ENCODE data around the gene DOLPP1. TPM values are rescaled to one million over a fixed set of nuclear protein-coding genes. Genes with fewer than 3 reads are reported as not detected.
A peak's percentile ranks its signal among the peaks of the same experiment; 100 is the strongest.

Gene DOLPP1, protein sequence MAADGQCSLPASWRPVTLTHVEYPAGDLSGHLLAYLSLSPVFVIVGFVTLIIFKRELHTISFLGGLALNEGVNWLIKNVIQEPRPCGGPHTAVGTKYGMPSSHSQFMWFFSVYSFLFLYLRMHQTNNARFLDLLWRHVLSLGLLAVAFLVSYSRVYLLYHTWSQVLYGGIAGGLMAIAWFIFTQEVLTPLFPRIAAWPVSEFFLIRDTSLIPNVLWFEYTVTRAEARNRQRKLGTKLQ
- total RNA-seq (2021) (30.4 to 35.6 TPM (median 32.7 TPM) in 3 replicates), Bru-seq, nascent RNA (percentile 68 among the genes with signal in this experiment)
- long read RNA-seq, experiment 1, transcript DOLPP1-203 (7 exons, 2,037 nt), result minor isoform, 7 of 205 reads
- long read RNA-seq, experiment 1, transcript DOLPP1-202 (8 exons, 2,177 nt), result major isoform, 177 of 205 reads
- long read RNA-seq, experiment 1, partial matches to known transcripts, result 8 of 205 reads
- long read RNA-seq, experiment 1, other reads (novel, unspliced or antisense), result 12 of 205 reads
- long read RNA-seq, experiment 2, transcript DOLPP1-202 (8 exons, 2,177 nt), result major isoform, 19 of 51 reads
- long read RNA-seq, experiment 2, partial matches to known transcripts, result 28 of 51 reads
- long read RNA-seq, experiment 2, other reads (novel, unspliced or antisense), result 4 of 51 reads
- long read RNA-seq, experiment 3, transcript DOLPP1-202 (8 exons, 2,177 nt), result major isoform, 34 of 48 reads
- long read RNA-seq, experiment 3, transcript DOLPP1-203 (7 exons, 2,037 nt), result minor isoform, 6 of 48 reads
- long read RNA-seq, experiment 3, partial matches to known transcripts, result 0 of 48 reads
- long read RNA-seq, experiment 3, other reads (novel, unspliced or antisense), result 8 of 48 reads

DNA sequence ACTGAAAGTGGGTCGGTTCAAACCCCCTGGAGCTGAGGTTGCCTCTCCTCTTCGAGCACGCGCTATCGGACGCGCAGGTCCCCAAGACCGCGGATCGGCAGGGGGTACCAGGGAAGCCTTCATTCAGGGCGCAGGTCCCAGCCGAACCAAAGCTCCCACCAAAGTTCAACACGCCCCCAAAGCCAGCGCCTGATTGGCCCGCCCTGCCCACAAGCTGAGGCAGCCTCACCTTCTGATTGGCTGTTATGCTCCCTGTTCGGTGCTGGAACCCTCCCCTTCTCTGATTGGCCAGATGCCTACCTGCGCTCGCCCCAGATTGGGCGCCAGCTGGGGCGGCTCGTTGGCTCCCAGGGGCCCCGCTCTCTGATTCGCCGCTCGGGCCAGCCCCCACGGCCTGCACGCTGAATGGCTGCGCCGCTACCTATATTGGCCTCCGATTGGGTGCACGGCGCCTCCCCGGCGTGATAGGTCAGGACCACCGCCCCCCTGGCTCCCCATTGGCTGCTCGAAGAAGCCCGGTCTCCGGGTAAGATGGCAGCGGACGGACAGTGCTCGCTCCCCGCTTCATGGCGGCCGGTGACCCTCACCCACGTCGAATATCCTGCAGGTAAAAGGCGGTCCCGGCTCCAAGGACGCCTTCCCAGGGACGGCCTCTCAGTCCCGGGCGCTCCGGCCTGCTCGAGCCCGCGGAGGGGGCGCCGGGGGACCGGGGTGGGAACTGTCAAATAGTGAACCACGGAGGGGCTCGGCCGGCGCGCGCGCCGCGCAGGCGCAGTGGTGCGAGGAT lies at the start of gene DOLPP1:
TSS of gene DOLPP1 (plus strand) at position 511 of the 787 bp plus-strand sequence. CDS start at position 532, 21 bp downstream.
- peaks cover 8% of the 10 kb centered on the region for H3K4me1 Mint-ChIP-seq
- ChIA-PET POLR2A (interaction anchor here (0.5 to 1.3 kb wide), 7 partner anchors 9 to 492 kb away, joined by 3 to 5 read pairs (median 3); partner anchors contain the start of gene ENDOG), CTCF (interaction anchor here (0.5 to 1.9 kb wide), 14 partner anchors 9 to 543 kb away, joined by 3 to 28 read pairs (median 3); partner anchors contain the start of genes ENDOG and SH3GLB2)
- peak within 1 kb of the TSS; percentile 84 for H3K27ac Mint-ChIP-seq
- peak within 1 kb of the TSS; percentile 92 for H3K4me3 Mint-ChIP-seq
- no peaks in the 10 kb centered on the region for H3K27me3 Mint-ChIP-seq (ENCODE audit: low read depth)
- H3K36me3 Mint-ChIP-seq, result peaks cover 3% of the 10 kb centered on the region; the same call in 1 of the 2 replicates
- ATAC-seq, result peak; percentile 95
- no peaks in the 10 kb centered on the region for H3K9me3 Mint-ChIP-seq
- DNase-seq (ENCODE audit: low spot score), result peak; percentile 99
- no peak for TF ChIP-seq CREB1 (CRISPR knock-in tag; IDR thresholded peaks at IDR 0.05)
- peak; percentile 70; the same call in 1 of the 2 replicates for TF ChIP-seq ZNF423 (CRISPR knock-in tag; IDR thresholded peaks at IDR 0.05)
- no peak for TF ChIP-seq ZNF263 (CRISPR knock-in tag; IDR thresholded peaks at IDR 0.05; ENCODE audit: low read depth)
- TF ChIP-seq, protein P1, sequence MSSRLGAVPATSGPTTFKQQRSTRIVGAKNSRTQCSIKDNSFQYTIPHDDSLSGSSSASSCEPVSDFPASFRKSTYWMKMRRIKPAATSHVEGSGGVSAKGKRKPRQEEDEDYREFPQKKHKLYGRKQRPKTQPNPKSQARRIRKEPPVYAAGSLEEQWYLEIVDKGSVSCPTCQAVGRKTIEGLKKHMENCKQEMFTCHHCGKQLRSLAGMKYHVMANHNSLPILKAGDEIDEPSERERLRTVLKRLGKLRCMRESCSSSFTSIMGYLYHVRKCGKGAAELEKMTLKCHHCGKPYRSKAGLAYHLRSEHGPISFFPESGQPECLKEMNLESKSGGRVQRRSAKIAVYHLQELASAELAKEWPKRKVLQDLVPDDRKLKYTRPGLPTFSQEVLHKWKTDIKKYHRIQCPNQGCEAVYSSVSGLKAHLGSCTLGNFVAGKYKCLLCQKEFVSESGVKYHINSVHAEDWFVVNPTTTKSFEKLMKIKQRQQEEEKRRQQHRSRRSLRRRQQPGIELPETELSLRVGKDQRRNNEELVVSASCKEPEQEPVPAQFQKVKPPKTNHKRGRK (CRISPR knock-in tag; IDR thresholded peaks at IDR 0.05; ENCODE audit: borderline replicate concordance), result no peak
- no peak; the same call in 1 of the 2 replicates for TF ChIP-seq PRRX2 (CRISPR knock-in tag; IDR thresholded peaks at IDR 0.05)
- TF ChIP-seq, protein P2, sequence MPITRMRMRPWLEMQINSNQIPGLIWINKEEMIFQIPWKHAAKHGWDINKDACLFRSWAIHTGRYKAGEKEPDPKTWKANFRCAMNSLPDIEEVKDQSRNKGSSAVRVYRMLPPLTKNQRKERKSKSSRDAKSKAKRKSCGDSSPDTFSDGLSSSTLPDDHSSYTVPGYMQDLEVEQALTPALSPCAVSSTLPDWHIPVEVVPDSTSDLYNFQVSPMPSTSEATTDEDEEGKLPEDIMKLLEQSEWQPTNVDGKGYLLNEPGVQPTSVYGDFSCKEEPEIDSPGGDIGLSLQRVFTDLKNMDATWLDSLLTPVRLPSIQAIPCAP (CRISPR knock-in tag; IDR thresholded peaks at IDR 0.05), result no peak
- TF ChIP-seq, protein P3, sequence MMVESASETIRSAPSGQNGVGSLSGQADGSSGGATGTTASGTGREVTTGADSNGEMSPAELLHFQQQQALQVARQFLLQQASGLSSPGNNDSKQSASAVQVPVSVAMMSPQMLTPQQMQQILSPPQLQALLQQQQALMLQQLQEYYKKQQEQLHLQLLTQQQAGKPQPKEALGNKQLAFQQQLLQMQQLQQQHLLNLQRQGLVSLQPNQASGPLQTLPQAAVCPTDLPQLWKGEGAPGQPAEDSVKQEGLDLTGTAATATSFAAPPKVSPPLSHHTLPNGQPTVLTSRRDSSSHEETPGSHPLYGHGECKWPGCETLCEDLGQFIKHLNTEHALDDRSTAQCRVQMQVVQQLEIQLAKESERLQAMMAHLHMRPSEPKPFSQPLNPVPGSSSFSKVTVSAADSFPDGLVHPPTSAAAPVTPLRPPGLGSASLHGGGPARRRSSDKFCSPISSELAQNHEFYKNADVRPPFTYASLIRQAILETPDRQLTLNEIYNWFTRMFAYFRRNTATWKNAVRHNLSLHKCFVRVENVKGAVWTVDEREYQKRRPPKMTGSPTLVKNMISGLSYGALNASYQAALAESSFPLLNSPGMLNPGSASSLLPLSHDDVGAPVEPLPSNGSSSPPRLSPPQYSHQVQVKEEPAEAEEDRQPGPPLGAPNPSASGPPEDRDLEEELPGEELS (CRISPR knock-in tag; IDR thresholded peaks at IDR 0.05), result no peak
- no peak for TF ChIP-seq SMAD3 (CRISPR knock-in tag; IDR thresholded peaks at IDR 0.05; ENCODE audit: borderline replicate concordance)
- TF ChIP-seq, protein P4, sequence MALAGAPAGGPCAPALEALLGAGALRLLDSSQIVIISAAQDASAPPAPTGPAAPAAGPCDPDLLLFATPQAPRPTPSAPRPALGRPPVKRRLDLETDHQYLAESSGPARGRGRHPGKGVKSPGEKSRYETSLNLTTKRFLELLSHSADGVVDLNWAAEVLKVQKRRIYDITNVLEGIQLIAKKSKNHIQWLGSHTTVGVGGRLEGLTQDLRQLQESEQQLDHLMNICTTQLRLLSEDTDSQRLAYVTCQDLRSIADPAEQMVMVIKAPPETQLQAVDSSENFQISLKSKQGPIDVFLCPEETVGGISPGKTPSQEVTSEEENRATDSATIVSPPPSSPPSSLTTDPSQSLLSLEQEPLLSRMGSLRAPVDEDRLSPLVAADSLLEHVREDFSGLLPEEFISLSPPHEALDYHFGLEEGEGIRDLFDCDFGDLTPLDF (CRISPR knock-in tag; IDR thresholded peaks at IDR 0.05), result no peak
- TF ChIP-seq, protein P5, sequence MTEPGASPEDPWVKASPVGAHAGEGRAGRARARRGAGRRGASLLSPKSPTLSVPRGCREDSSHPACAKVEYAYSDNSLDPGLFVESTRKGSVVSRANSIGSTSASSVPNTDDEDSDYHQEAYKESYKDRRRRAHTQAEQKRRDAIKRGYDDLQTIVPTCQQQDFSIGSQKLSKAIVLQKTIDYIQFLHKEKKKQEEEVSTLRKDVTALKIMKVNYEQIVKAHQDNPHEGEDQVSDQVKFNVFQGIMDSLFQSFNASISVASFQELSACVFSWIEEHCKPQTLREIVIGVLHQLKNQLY (CRISPR knock-in tag; IDR thresholded peaks at IDR 0.05), result no peak
- no peak for TF ChIP-seq RELA (CRISPR knock-in tag; IDR thresholded peaks at IDR 0.05; ENCODE audit: borderline replicate concordance)
- TF ChIP-seq SP1 (CRISPR knock-in tag; conservative IDR thresholded peaks at IDR 0.05), result no peak; the same call in 1 of the 2 replicates
- 0 out of 2 replicates have a peak, but pooled peaks have one; percentile 65 for TF ChIP-seq MXD4 (CRISPR knock-in tag; IDR thresholded peaks at IDR 0.05; ENCODE audit: borderline replicate concordance)
- TF ChIP-seq ETV6 (CRISPR knock-in tag; IDR thresholded peaks at IDR 0.05), result peak; percentile 23; the same call in 1 of the 2 replicates
- no peak for TF ChIP-seq TEAD1 (CRISPR knock-in tag; IDR thresholded peaks at IDR 0.05)
- TF ChIP-seq ELF4 (CRISPR knock-in tag; IDR thresholded peaks at IDR 0.05; ENCODE audit: low read depth), result no peak
- no peak for TF ChIP-seq ZNF219 (CRISPR knock-in tag; IDR thresholded peaks at IDR 0.05; ENCODE audit: borderline replicate concordance)
- no peak for TF ChIP-seq ZNF121 (CRISPR knock-in tag; IDR thresholded peaks at IDR 0.05)
- TF ChIP-seq EMX1 (CRISPR knock-in tag; IDR thresholded peaks at IDR 0.05), result 0 out of 2 replicates have a peak, but pooled peaks have one; percentile 43
- TF ChIP-seq, protein P6, sequence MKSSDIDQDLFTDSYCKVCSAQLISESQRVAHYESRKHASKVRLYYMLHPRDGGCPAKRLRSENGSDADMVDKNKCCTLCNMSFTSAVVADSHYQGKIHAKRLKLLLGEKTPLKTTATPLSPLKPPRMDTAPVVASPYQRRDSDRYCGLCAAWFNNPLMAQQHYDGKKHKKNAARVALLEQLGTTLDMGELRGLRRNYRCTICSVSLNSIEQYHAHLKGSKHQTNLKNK (CRISPR knock-in tag; IDR thresholded peaks at IDR 0.05), result no peak
- TF ChIP-seq, protein P7, sequence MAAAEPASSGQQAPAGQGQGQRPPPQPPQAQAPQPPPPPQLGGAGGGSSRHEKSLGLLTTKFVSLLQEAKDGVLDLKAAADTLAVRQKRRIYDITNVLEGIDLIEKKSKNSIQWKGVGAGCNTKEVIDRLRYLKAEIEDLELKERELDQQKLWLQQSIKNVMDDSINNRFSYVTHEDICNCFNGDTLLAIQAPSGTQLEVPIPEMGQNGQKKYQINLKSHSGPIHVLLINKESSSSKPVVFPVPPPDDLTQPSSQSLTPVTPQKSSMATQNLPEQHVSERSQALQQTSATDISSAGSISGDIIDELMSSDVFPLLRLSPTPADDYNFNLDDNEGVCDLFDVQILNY (CRISPR knock-in tag; IDR thresholded peaks at IDR 0.05), result no peak
- TF ChIP-seq HMGA2 (CRISPR knock-in tag; IDR thresholded peaks at IDR 0.05), result peak; percentile 74
- no peak for TF ChIP-seq TEAD4 (CRISPR knock-in tag; IDR thresholded peaks at IDR 0.05)
- no peak for TF ChIP-seq SMAD4 (CRISPR knock-in tag; IDR thresholded peaks at IDR 0.05)
- TF ChIP-seq CREM (CRISPR knock-in tag; IDR thresholded peaks at IDR 0.05), result no peak
- TF ChIP-seq ZNF138 (CRISPR knock-in tag; conservative IDR thresholded peaks at IDR 0.05), result no peak

All from WTC11 (cell line).